ENCODE results near the gene NGLY1. TPM values are rescaled to one million over a fixed set of nuclear protein-coding genes. Genes with fewer than 3 reads are reported as not detected.

NGLY1 gene
- total RNA-seq, 1 experiment from 2014 or later: 29.4 TPM

DNA sequence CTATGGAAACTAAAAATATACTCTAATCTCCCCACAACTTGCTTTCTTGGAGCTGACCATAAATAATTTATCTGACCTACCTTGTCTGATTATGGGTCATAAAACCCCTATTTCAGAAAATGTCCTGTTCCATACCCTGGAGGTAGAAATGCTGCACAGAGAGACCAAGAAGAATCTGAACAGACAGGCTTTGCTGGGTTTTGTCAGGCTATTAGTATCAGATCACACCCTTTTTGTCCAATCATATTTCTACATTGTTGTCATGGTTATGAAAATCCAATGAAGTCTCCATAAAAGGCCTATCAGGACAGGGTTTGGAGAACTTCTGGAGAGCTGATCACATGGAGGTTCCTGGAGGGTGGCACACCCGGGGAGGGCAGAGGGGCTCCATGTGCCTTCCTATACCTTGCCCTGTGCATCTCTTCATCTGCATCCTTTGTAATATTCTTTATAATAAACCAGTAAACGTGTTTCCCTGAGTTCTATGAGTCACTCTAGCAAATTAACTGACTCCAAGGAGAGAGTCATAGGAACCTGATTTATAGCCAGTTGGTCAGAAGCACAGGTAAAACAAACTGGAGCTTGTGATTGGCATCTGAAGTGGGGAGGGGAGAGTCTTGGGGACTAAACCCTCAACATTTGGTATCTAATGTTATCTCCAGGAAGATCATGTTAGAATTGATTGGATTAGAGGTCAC lies 58.1 kb downstream of the NGLY1 start (continued):
- TF ChIP-seq, protein P1, sequence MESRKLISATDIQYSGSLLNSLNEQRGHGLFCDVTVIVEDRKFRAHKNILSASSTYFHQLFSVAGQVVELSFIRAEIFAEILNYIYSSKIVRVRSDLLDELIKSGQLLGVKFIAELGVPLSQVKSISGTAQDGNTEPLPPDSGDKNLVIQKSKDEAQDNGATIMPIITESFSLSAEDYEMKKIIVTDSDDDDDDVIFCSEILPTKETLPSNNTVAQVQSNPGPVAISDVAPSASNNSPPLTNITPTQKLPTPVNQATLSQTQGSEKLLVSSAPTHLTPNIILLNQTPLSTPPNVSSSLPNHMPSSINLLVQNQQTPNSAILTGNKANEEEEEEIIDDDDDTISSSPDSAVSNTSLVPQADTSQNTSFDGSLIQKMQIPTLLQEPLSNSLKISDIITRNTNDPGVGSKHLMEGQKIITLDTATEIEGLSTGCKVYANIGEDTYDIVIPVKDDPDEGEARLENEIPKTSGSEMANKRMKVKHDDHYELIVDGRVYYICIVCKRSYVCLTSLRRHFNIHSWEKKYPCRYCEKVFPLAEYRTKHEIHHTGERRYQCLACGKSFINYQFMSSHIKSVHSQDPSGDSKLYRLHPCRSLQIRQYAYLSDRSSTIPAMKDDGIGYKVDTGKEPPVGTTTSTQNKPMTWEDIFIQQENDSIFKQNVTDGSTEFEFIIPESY (IDR thresholded peaks at IDR 0.05; ENCODE audit: extremely low read depth, insufficient replicate concordance, low read length): no peak
- TF ChIP-seq SP1 (IDR thresholded peaks at IDR 0.05; ENCODE audit: low read depth) (no peak), EZH2phosphoT487 (IDR thresholded peaks at IDR 0.05; ENCODE audit: borderline replicate concordance) (no peak), CEBPB (IDR thresholded peaks at IDR 0.05; ENCODE audit: low read depth) (no peak), SIN3A (IDR thresholded peaks at IDR 0.05; ENCODE audit: low read depth) (no peak)
- TF ChIP-seq, protein P2, sequence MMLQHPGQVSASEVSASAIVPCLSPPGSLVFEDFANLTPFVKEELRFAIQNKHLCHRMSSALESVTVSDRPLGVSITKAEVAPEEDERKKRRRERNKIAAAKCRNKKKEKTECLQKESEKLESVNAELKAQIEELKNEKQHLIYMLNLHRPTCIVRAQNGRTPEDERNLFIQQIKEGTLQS (IDR thresholded peaks at IDR 0.05): no peak

DNA sequence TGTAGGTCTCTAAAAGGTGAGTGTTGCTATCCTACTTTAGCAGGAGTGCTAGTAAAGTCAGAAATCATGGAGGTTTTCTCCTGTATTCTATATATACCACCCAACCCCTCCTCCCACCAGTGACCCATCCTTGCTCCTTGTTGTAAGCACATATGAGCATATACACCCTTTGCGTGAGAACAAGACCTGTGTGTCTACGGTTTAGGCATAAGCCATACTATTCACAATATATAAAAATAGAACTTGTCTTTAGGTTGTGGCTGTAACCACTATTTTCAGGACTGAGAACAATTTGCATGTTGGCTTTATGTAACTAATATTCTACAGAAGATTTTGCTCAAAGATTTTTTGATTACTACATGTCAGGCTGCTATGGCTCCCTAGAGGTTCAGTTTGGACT lies 59.4 kb downstream of the NGLY1 start:
- H3K4me1 ChIP-seq (ENCODE audit: control insufficient read depth in 1 of 2, insufficient read depth in 2 of 2, low read length in 2 of 2): no peaks in the 10 kb centered on the region; a peak in 1 of 4 replicates
- peaks cover 3% of the 10 kb centered on the region in 2 experiments; a peak in 1 of 4 replicates for H3K36me3 ChIP-seq (ENCODE audit: control insufficient read depth in 1 of 2, insufficient read depth in 2 of 2, low read length in 2 of 2)
- ChIA-PET RAD21 (ENCODE audit: low non-redundant PET in 1 of 2, low total read pairs in 2 of 2, uncharacterized antibody in 2 of 2, unreplicated experiment in 2 of 2) (no interaction called here), POLR2A (no interaction called here), CTCF (no interaction called here)
- DNase-seq (ENCODE audit: low read depth, low spot score) (no peak), ATAC-seq (no peak)
- H3K79me2 ChIP-seq (ENCODE audit: insufficient read depth, low read length): no peaks in the 10 kb centered on the region
- H2AFZ ChIP-seq (ENCODE audit: low read depth, low read length, poor library complexity, severe bottlenecking): no peak overlapping the region
- H3K4me2 ChIP-seq (ENCODE audit: low read length): no peak overlapping the region
- no peaks in the 10 kb centered on the region for H3K9me3 ChIP-seq (ENCODE audit: control insufficient read depth in 1 of 2, insufficient read depth in 1 of 2, low read depth in 1 of 2, low read length in 2 of 2)
- intact Hi-C loops (cut with micrococcal nuclease): no loop called here
- H3K9ac ChIP-seq (ENCODE audit: low read length): no peak overlapping the region
- BruUV-seq (replicated peaks): no TSS peak
- 0 out of 2 replicates have a peak, but pooled peaks cover 5% of the 10 kb centered on the region for H4K20me1 ChIP-seq (ENCODE audit: insufficient read depth)
- H3K9me2 ChIP-seq (ENCODE audit: insufficient read depth): no peaks in the 10 kb centered on the region
- H3K4me3 ChIP-seq (replicated peaks in 1 of 2; ENCODE audit: low read depth in 1 of 2, low read length in 2 of 2): no peak overlapping the region
- TF ChIP-seq ZFX (IDR thresholded peaks at IDR 0.05) (no peak), RAD21 (IDR thresholded peaks at IDR 0.05; ENCODE audit: low read depth) (no peak), ELF1 (IDR thresholded peaks at IDR 0.05; ENCODE audit: borderline replicate concordance, low read depth) (no peak), ZNF274 (IDR thresholded peaks at IDR 0.05; ENCODE audit: low read depth, low read length) (no peak)
- TF ChIP-seq, protein P3, sequence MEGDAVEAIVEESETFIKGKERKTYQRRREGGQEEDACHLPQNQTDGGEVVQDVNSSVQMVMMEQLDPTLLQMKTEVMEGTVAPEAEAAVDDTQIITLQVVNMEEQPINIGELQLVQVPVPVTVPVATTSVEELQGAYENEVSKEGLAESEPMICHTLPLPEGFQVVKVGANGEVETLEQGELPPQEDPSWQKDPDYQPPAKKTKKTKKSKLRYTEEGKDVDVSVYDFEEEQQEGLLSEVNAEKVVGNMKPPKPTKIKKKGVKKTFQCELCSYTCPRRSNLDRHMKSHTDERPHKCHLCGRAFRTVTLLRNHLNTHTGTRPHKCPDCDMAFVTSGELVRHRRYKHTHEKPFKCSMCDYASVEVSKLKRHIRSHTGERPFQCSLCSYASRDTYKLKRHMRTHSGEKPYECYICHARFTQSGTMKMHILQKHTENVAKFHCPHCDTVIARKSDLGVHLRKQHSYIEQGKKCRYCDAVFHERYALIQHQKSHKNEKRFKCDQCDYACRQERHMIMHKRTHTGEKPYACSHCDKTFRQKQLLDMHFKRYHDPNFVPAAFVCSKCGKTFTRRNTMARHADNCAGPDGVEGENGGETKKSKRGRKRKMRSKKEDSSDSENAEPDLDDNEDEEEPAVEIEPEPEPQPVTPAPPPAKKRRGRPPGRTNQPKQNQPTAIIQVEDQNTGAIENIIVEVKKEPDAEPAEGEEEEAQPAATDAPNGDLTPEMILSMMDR (IDR thresholded peaks at IDR 0.05 in 2 of 3, conservative IDR thresholded peaks at IDR 0.05 in 1 of 3; ENCODE audit: borderline replicate concordance in 1 of 3, insufficient read depth in 1 of 3, low read depth in 2 of 3, low read length in 2 of 3): no peak
- TF ChIP-seq, protein P1 (IDR thresholded peaks at IDR 0.05; ENCODE audit: extremely low read depth, insufficient replicate concordance, low read length): no peak
- H3K27ac ChIP-seq (ENCODE audit: low read depth, low read length): no peak overlapping the region
- H3K27me3 ChIP-seq (ENCODE audit: insufficient read depth, low read length): no peaks in the 10 kb centered on the region
